DOHH2 (cell line): ENCODE data around the gene RAB10.

Experiments
- CTCF ChIP-seq: fragments of 200-600 bp; sonication (generic); IDR thresholded peaks from one replicate; pipeline ENCODE4 v1.5.1; 2014; ENCODE audit warnings: antibody characterized with exemption, mild to moderate bottlenecking, low read depth, low read length; ENCODE audit not compliant: poor library complexity, severe bottlenecking
- EZH2phosphoT487 ChIP-seq: fragments of 200-600 bp; sonication (generic); IDR thresholded peaks from 2 replicates; pipeline ENCODE4 v1.6.1; 2017; ENCODE audit warnings: borderline replicate concordance, mild to moderate bottlenecking, antibody characterized with exemption, low read length, moderate library complexity, mixed read lengths

GRCh38 chr2:26119521-26119920, 85.6 kb downstream of the RAB10 start:
- TF ChIP-seq CTCF: no peak
- no peak for TF ChIP-seq EZH2phosphoT487
